Uterus (tissue), 4 donors: ENCODE data around the gene DZIP1. TPM values are rescaled to one million over a fixed set of nuclear protein-coding genes. Genes with fewer than 3 reads are reported as not detected.
A peak's percentile ranks its signal among the peaks of the same experiment; 100 is the strongest.
"Not testable (repeated sequence)": the region's sequence is repeated elsewhere in the genome, so short reads cannot be mapped to it uniquely, and the experiment has no call there.

Experiments used
- DNase-seq, 2 donors: peaks; one replicate each; pipeline ENCODE4 v3.0.0-alpha.2; 2019 to 2020
- H3K27ac ChIP-seq, 2 donors: fragments of 200-600 bp; sonication (generic); 1 replicate in 1 of 2; 2 replicates in 1 of 2; pipeline ENCODE4 v1.5.1; 2016 to 2018
- H3K27me3 ChIP-seq, 2 donors: fragments of 200-600 bp; sonication (generic); one replicate each; pipeline ENCODE4 v1.5.1; 2018 to 2019; ENCODE audit warnings: control low read depth in 1 of 2
- H3K36me3 ChIP-seq, 2 donors: fragments of 200-600 bp; sonication (generic); one replicate each; pipeline ENCODE4 v1.5.1; 2019; ENCODE audit warnings: control low read depth in 1 of 2
- H3K4me1 ChIP-seq, 2 donors: fragments of 200-600 bp; sonication (generic); one replicate each; pipeline ENCODE4 v1.5.1; 2018 to 2019; ENCODE audit warnings: control low read depth in 1 of 2
- H3K4me3 ChIP-seq, 2 donors: fragments of 200-600 bp; sonication (generic); 1 replicate in 1 of 2; 2 replicates in 1 of 2; pipeline ENCODE4 v1.5.1; 2018 to 2019; ENCODE audit warnings: mild to moderate bottlenecking in 1 of 2
- H3K9me3 ChIP-seq, 2 donors: fragments of 200-600 bp; sonication (generic); one replicate each; pipeline ENCODE4 v1.5.1; 2019; ENCODE audit warnings: control low read depth in 1 of 2
- CTCF ChIP-seq, 4 experiments: fragments of 200-600 bp in 2 of 4; fragments of 450-650 bp in 2 of 4; sonication (generic) in 2 of 4; IDR thresholded peaks; one replicate each; pipeline ENCODE4 v1.5.1; 2016 to 2019; ENCODE audit warnings: antibody characterized with exemption in 4 of 4, mild to moderate bottlenecking in 2 of 4, moderate library complexity in 1 of 4
- POLR2A ChIP-seq, 2 donors: fragments of 450-650 bp; IDR thresholded peaks; one replicate each; pipeline ENCODE4 v1.6.1; 2016; ENCODE audit warnings: antibody characterized with exemption in 2 of 2, mild to moderate bottlenecking in 1 of 2, moderate library complexity in 1 of 2
- intact Hi-C: fragments of 100-400 bp; cut with DNase I; formaldehyde crosslinking; loops from one replicate; pipeline ENCODE4 v1.15.1; 2023; ENCODE audit warnings: low total_unique reads
- total RNA-seq, 4 donors: library from RNA; depleted of rRNA in 3 of 4; stranded (reverse); fragments of >200 nt in 3 of 4; gene quantifications; one replicate each; pipeline versions ENCODE4 v1.1.0 to v1.2.4, GENCODE V29; 2014 to 2023
- donor health status: DM: yes; HTN: yes; CAD: no.

Gene DZIP1
- 10 to 100 TPM; 24.1 to 65.3 (median 42.3) TPM for total RNA-seq

- TF ChIP-seq CTCF (IDR thresholded peaks at IDR 0.05) = no peak
- peak; percentile 19 to 22 for TF ChIP-seq POLR2A (IDR thresholded peaks at IDR 0.05)
- Histone ChIP-seq H3K27ac (peak within 1 kb of the TSS; percentile 84 to 89), H3K4me1 (no peaks in the 10 kb centered on the region), H3K4me3 (peak within 1 kb of the TSS; percentile 63 to 67), H3K27me3 (no peaks in the 10 kb centered on the region), H3K36me3 (no peaks in the 10 kb centered on the region), H3K9me3 (no peaks in the 10 kb centered on the region)
- intact Hi-C loops = loop anchor here (5.0 kb wide), 1 partner anchor 33 kb away; the partner anchor contains the start of gene DNAJC3
- peak; percentile 85 for DNase-seq
Measured at GRCh38 chr13:95644601-95645052, at the start of gene DZIP1. TSS of gene DZIP1 (minus strand) at chr13:95644706. CDS start at chr13:95642029, 2,677 bp downstream.

DNA sequence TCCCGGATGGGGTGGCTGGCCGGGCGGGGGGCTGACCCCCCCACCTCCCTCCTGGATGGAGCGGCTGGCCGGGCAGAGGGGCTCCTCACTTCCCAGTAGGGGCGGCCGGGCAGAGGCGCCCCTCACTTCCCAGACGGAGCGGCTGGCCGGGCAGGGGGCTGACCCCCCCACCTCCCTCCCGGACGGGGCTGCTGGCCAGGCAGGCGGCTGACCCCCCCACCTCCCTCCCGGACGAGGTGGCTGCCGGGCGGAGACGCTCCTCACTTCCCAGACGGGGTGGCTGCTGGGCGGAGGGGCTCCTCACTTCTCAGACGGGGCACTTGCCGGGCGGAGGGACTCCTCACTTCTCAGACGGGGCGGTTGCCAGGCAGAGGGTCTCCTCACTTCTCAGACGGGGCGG lies 46.5 kb upstream of the DZIP1 start:
- H3K27ac ChIP-seq, H3K36me3 ChIP-seq, H3K4me1 ChIP-seq, DNase-seq, H3K9me3 ChIP-seq, H3K4me3 ChIP-seq, H3K27me3 ChIP-seq, intact Hi-C loops: not testable (repeated sequence)

GRCh38 chr13:95689582-95689926 lies 45.0 kb upstream of the DZIP1 start:
- H3K4me3 ChIP-seq = no peak overlapping the region
- intact Hi-C loops = no loop called here
- no peak overlapping the region for H3K27ac ChIP-seq
- H3K27me3 ChIP-seq = no peaks in the 10 kb centered on the region
- no peak for DNase-seq
- no peaks in the 10 kb centered on the region for H3K4me1 ChIP-seq
- no peak for TF ChIP-seq POLR2A (IDR thresholded peaks at IDR 0.05)
- no peak for TF ChIP-seq CTCF (IDR thresholded peaks at IDR 0.05)
- H3K9me3 ChIP-seq = no peaks in the 10 kb centered on the region
- H3K36me3 ChIP-seq = no peaks in the 10 kb centered on the region

GRCh38 chr13:95684960-95685359 lies 40.5 kb upstream of the DZIP1 start:
- H3K4me1 ChIP-seq, H3K36me3 ChIP-seq, H3K27me3 ChIP-seq, H3K27ac ChIP-seq, intact Hi-C loops, H3K9me3 ChIP-seq, DNase-seq, H3K4me3 ChIP-seq: not testable (repeated sequence)

DNA sequence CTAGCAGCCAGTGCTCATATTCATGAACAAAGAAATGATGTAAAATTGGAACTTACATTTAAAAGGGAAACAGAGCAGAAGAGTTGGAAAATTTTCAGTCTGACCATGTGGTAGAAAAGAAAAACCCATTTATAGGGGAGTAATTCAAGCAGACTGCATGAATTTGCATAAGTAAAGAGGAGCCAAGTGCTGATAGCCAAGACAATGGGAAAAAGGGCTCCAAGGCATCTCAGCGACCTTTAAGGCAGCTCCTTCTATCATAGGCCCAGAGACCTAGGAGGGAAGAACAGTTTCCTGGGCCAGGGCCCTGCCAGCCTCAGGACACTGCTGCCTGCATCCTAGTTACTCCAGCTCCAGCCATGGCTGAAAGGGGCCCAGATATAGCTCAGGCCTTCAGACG lies 39.9 kb upstream of the DZIP1 start:
- Histone ChIP-seq H3K36me3 (no peaks in the 10 kb centered on the region), H3K27ac (no peak overlapping the region), H3K4me3 (no peak overlapping the region), H3K27me3 (no peaks in the 10 kb centered on the region), H3K9me3 (no peaks in the 10 kb centered on the region), H3K4me1 (peaks cover 0 to 5% of the 10 kb centered on the region in 2 donors)
- DNase-seq = no peak
- intact Hi-C loops = no loop called here
- no peak for TF ChIP-seq POLR2A (IDR thresholded peaks at IDR 0.05)
- TF ChIP-seq CTCF (IDR thresholded peaks at IDR 0.05) = no peak

DNA sequence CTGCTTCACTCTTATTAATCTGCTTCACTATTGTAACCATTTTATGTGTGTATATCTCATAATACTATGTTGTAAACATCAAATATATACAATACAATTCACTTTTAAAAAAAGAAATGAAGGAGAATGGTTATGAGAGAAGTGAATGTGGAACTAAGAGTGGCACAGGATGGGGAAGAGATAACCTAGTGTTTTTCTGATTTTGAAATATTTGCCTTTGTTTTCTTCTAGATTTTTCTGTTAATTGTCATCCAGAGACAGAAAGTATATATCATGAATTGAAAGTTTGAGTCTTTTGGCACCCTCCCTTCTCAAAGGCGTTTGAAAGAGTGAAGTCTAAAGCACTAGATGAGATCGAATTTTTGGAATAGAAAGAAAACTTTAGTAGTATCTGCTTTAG lies 35.2 kb upstream of the DZIP1 start:
- Histone ChIP-seq H3K4me1 (peaks cover 6% of the 10 kb centered on the region in 2 donors), H3K27ac (no peak overlapping the region), H3K4me3 (no peak overlapping the region), H3K36me3 (no peaks in the 10 kb centered on the region), H3K9me3 (no peaks in the 10 kb centered on the region), H3K27me3 (no peaks in the 10 kb centered on the region)
- no peak for DNase-seq
- TF ChIP-seq CTCF (IDR thresholded peaks at IDR 0.05) (no peak), POLR2A (IDR thresholded peaks at IDR 0.05) (no peak)
- intact Hi-C loops = loop anchor here (5.0 kb wide), 1 partner anchor 37 kb away; the partner anchor contains the start of gene DZIP1
